Measurements from ENCODE around the gene ABCA8. TPM values are rescaled to one million over a fixed set of nuclear protein-coding genes. Genes with fewer than 3 reads are reported as not detected.

ABCA8 gene
- total and polyA plus RNA-seq, 2 of the 8 experiments (the other 6 are each of a cell fraction or from before 2014, with no cell fraction given), result not detected

GRCh38 chr17:68892193-68892592 is 63.0 kb downstream of the ABCA8 start (continued):
- TF ChIP-seq HDAC2 (IDR thresholded peaks at IDR 0.05; ENCODE audit: borderline replicate concordance in 1 of 2, low read depth in 2 of 2, low read length in 2 of 2) (no peak), RXRA (IDR thresholded peaks at IDR 0.05; ENCODE audit: insufficient read depth, low read depth, low read length) (no peak), KDM5A (IDR thresholded peaks at IDR 0.05; ENCODE audit: low read length) (no peak)
